Fibroblast of the aortic adventitia (primary cell): ENCODE results near the gene CREB3L1. TPM values are rescaled to one million over a fixed set of nuclear protein-coding genes. Genes with fewer than 3 reads are reported as not detected.
A peak's percentile ranks its signal among the peaks of the same experiment; 100 is the strongest.

Source experiments
- DNase-seq: peaks from one replicate; pipeline ENCODE4 v3.0.0-alpha.2; 2010; ENCODE audit warnings: low read depth
- H3K4me3 ChIP-seq: 2 replicates; pipeline ENCODE4 v1.5.1; 2011; ENCODE audit warnings: low read depth, mild to moderate bottlenecking, control low read depth, low read length, moderate library complexity
- CTCF ChIP-seq: IDR thresholded peaks from 2 replicates; pipeline ENCODE4 v1.5.1; 2011; ENCODE audit warnings: mild to moderate bottlenecking, low read length, control low read depth, inconsistent platforms; ENCODE audit not compliant: insufficient read depth
- total RNA-seq: library from RNA; depleted of rRNA; stranded (reverse); fragments of >200 nt; gene quantifications from 2 replicates; pipeline ENCODE4 v1.2.3, GENCODE V29; 2012; ENCODE audit warnings: low replicate concordance

CREB3L1 gene
- total RNA-seq, 1 donor, result 37.5 TPM

- TF ChIP-seq CTCF, result no peak
- peak; percentile 97 for DNase-seq
- H3K4me3 ChIP-seq, result peak overlapping the region; percentile 4
Observed at GRCh38 chr11:46290598-46291309, 13.3 kb downstream of the CREB3L1 start.

- no peak for TF ChIP-seq CTCF
- DNase-seq, result peak; percentile 90
- H3K4me3 ChIP-seq, result peak overlapping the region; percentile 15
Observed at GRCh38 chr11:46291441-46292150, 14.1 kb downstream of the CREB3L1 start.

- H3K4me3 ChIP-seq, result no peak overlapping the region
- DNase-seq, result no peak
- TF ChIP-seq CTCF, result no peak
Observed at GRCh38 chr11:46293066-46293465, 15.6 kb downstream of the CREB3L1 start.

GRCh38 chr11:46293641-46294103, 16.2 kb downstream of the CREB3L1 start:
- peak; percentile 89 for DNase-seq
- TF ChIP-seq CTCF, result no peak
- peak overlapping the region; percentile 2 for H3K4me3 ChIP-seq

- DNase-seq, result peak; percentile 77
- peak overlapping the region; percentile 66 for H3K4me3 ChIP-seq
- no peak for TF ChIP-seq CTCF
Observed at GRCh38 chr11:46294365-46295309, 17.2 kb downstream of the CREB3L1 start.

- TF ChIP-seq CTCF, result no peak
- peak overlapping the region; percentile 66 for H3K4me3 ChIP-seq
- DNase-seq, result peak; percentile 66
Observed at GRCh38 chr11:46295312-46296058, 18.0 kb downstream of the CREB3L1 start.
